H1 (cell line): ENCODE measurements around the gene CEP72. TPM values are rescaled to one million over a fixed set of nuclear protein-coding genes. Genes with fewer than 3 reads are reported as not detected.

Experiments
- CHD7 ChIP-seq: fragments of 300-600 bp; sonication (generic); IDR thresholded peaks from 2 replicates; pipeline ENCODE4 v1.7.1; 2012; ENCODE audit warnings: low read length, moderate library complexity, mild to moderate bottlenecking, inconsistent platforms; ENCODE audit not compliant: insufficient replicate concordance
- HDAC2 ChIP-seq, 2 experiments: fragments of 300-600 bp in 1 of 2; sonication (generic) in 1 of 2; IDR thresholded peaks; 2 replicates each; pipeline ENCODE4 v1.6.1; 2011 to 2012; ENCODE audit warnings: low read depth in 2 of 2, low read length in 2 of 2, mild to moderate bottlenecking in 2 of 2, moderate library complexity in 2 of 2, borderline replicate concordance in 1 of 2, inconsistent platforms in 1 of 2
- KDM1A ChIP-seq: fragments of 200-600, 300-600 bp; sonication (generic); IDR thresholded peaks from 2 replicates; pipeline ENCODE4 v1.7.1; 2016; ENCODE audit warnings: mild to moderate bottlenecking, low read length, borderline replicate concordance
- KDM4A ChIP-seq: IDR thresholded peaks from one replicate; pipeline ENCODE4 v1.7.1; 2012; ENCODE audit warnings: low read depth, mild to moderate bottlenecking, moderate library complexity, low read length, inconsistent platforms; ENCODE audit not compliant: severe bottlenecking
- MAFK ChIP-seq: IDR thresholded peaks from 2 replicates; pipeline ENCODE4 v1.6.1; 2012; ENCODE audit warnings: low read depth, mild to moderate bottlenecking, improper control_type of control experiment, low read length
- POLR2A ChIP-seq, 2 experiments: IDR thresholded peaks; 1 replicate in 1 of 2; 2 replicates in 1 of 2; pipeline ENCODE4 v1.6.1; 2011; ENCODE audit warnings: low read depth in 2 of 2, low read length in 2 of 2, mild to moderate bottlenecking in 2 of 2; ENCODE audit errors: control extremely low read depth in 1 of 2
- RNF2 ChIP-seq: fragments of 200-900, 300-1000 bp; sonication (generic); IDR thresholded peaks from 2 replicates; pipeline ENCODE4 v1.7.1; 2016; ENCODE audit warnings: borderline replicate concordance, low read depth, mild to moderate bottlenecking, antibody characterized with exemption, low read length; ENCODE audit not compliant: poor library complexity, severe bottlenecking; ENCODE audit errors: missing control alignments
- SUZ12 ChIP-seq: fragments of 200-600 bp; sonication (generic); IDR thresholded peaks from 2 replicates; pipeline ENCODE4 v1.6.1; 2012; ENCODE audit warnings: mild to moderate bottlenecking, inconsistent platforms, low read length, moderate library complexity, mixed read lengths
- TAF7 ChIP-seq: optimal IDR thresholded peaks from 2 replicates; pipeline ENCODE3; 2011; ENCODE audit warnings: low read depth, mild to moderate bottlenecking, inconsistent platforms, low read length, moderate library complexity, borderline replicate concordance
- TEAD4 ChIP-seq: IDR thresholded peaks from 2 replicates; pipeline ENCODE4 v1.6.1; 2012; ENCODE audit warnings: low read depth, low read length, inconsistent platforms, mixed read lengths
- polyA plus RNA-seq, 7 experiments: library from polyadenylated mRNA; depleted of rRNA in 3 of 7; stranded (reverse) in 5 of 7; unstranded in 2 of 7; fragments of >200 nt in 5 of 7; fragments of 200-250 nt in 2 of 7; gene quantifications; 1 replicate in 5 of 7; 2 replicates in 1 of 7; 4 replicates in 1 of 7; pipeline versions ENCODE4 v1.2.1 to v1.2.3, GENCODE V29; 2011 to 2013; ENCODE audit warnings: missing spikeins in 2 of 7, mixed read lengths in 2 of 7
- total RNA-seq: library from RNA; stranded (reverse); fragmentation: NEBNext Ultra II Directional; extraction: Animal tissue kit (Norgen Biotek cat#: 25700); gene quantifications from 2 replicates; pipeline ENCODE4 v1.2.1, GENCODE V29; 2021

Gene CEP72
- total and polyA plus RNA-seq, 2 of the 8 experiments (the other 6 are each of a cell fraction or from before 2014, with no cell fraction given), result 13.1 to 19.6 TPM

GRCh38 chr5:601771-602465, 10.2 kb upstream of the CEP72 start (continued):
- TF ChIP-seq CHD7, result no peak
- no peak for TF ChIP-seq POLR2A (IDR thresholded peaks at IDR 0.05; ENCODE audit: control extremely low read depth in 1 of 2, low read depth in 2 of 2, low read length in 2 of 2)
- no peak for TF ChIP-seq TAF7
- TF ChIP-seq TEAD4, result no peak
- TF ChIP-seq KDM4A, result no peak
- no peak for TF ChIP-seq RNF2
- TF ChIP-seq MAFK, result no peak
- no peak for TF ChIP-seq KDM1A
- TF ChIP-seq SUZ12, result no peak
- TF ChIP-seq HDAC2 (IDR thresholded peaks at IDR 0.05; ENCODE audit: borderline replicate concordance in 1 of 2, low read depth in 2 of 2, low read length in 2 of 2), result no peak
